GM18519 (cell line): ENCODE data around the gene POPDC2.
"Not testable (repeated sequence)": the region's sequence is repeated elsewhere in the genome, so short reads cannot be mapped to it uniquely, and the experiment has no call there.

ENCODE experiments used
- ATAC-seq: cut with Tn5 transposase; IDR thresholded peaks from one replicate; pipeline ENCODE4 v1.9.1; 2021; ENCODE audit warnings: mild to moderate bottlenecking, moderate library complexity; ENCODE audit not compliant: unreplicated experiment, low FRiP score

The POPDC2 gene, protein sequence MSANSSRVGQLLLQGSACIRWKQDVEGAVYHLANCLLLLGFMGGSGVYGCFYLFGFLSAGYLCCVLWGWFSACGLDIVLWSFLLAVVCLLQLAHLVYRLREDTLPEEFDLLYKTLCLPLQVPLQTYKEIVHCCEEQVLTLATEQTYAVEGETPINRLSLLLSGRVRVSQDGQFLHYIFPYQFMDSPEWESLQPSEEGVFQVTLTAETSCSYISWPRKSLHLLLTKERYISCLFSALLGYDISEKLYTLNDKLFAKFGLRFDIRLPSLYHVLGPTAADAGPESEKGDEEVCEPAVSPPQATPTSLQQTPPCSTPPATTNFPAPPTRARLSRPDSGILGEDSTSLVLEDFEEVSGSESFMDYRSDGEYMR

DNA sequence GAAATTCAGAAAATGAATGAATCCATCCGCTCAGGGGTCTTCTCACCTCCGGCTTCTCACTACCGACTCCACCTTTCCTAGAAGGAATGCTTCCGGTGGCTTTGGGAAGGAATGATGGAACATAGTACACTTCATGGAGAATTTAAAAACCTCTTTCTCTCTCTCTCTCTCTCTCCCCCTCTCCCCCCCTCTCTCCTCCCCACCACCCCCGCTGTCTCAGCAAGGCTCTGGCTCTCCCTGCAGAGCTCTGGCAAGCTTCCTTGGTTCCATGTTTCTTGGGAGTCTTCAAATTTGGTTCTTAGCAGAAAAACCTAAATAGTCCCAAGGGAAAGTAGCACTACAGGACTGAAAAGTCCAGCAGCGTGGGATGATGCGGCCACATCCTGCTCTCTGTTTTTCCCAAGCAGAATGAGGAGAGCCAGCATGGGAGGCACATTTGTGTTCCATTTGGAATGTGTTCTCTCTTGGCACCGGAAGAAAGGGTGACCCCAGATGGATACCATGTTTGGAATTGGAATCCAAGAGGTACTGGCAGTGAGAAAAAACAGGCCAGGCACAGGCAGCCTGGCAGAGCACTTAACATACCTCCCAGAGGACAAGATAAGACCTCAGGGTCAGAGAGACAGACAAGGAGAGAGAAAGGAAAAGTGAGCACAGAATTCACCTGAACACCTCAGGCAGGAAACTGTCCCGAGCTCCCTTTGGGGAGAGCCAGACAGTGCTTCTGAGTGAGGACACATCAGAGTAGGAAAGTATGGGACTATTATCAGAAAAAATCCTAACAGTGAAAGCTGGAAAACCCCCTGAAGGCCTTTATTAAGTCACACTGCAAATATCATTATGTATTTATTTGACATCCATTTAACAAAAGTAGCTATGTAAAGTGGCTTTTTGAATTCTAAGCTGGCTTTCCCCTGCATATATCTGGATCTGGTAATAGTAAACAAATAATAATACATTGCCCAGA lies at the start of gene POPDC2:
Gene POPDC2, minus strand, starts transcription at position 116 of the 967 bp plus-strand sequence. CDS start 166 bp downstream, outside the sequence.
- no peak for ATAC-seq

DNA sequence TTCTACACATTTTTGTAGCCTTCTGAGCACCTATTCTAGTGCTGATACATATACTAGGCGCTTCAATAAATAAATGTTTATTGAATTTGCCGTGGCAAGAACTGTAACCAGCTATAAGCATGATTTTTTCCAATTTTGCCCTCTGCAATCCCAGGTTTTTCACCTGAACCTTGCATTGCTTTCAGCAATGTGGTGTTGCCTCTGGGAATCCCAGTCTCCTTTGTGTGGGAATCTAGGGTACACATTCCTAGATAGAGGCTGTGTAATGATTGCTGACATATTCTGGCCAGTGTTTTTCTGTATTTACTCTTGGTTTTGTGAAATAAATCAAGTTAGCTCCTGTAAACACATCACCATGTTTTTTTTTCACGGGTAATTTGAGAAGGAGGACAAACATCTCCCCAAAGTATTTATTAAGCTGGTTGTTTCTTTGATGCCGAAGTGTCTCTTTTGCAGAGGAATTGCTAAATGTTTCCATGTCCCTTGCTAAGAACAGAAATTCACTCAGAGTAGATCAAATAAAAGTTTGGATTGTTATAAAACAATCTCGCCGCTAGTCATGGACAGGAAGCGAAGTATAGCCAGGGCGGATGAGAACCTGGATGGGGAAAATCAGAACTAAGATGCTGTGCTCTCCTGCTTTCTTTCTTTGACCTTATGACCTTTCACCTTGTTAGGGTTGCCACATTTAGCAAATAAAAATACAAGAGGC lies 43.6 kb upstream of the POPDC2 start:
- ATAC-seq, result no peak

DNA sequence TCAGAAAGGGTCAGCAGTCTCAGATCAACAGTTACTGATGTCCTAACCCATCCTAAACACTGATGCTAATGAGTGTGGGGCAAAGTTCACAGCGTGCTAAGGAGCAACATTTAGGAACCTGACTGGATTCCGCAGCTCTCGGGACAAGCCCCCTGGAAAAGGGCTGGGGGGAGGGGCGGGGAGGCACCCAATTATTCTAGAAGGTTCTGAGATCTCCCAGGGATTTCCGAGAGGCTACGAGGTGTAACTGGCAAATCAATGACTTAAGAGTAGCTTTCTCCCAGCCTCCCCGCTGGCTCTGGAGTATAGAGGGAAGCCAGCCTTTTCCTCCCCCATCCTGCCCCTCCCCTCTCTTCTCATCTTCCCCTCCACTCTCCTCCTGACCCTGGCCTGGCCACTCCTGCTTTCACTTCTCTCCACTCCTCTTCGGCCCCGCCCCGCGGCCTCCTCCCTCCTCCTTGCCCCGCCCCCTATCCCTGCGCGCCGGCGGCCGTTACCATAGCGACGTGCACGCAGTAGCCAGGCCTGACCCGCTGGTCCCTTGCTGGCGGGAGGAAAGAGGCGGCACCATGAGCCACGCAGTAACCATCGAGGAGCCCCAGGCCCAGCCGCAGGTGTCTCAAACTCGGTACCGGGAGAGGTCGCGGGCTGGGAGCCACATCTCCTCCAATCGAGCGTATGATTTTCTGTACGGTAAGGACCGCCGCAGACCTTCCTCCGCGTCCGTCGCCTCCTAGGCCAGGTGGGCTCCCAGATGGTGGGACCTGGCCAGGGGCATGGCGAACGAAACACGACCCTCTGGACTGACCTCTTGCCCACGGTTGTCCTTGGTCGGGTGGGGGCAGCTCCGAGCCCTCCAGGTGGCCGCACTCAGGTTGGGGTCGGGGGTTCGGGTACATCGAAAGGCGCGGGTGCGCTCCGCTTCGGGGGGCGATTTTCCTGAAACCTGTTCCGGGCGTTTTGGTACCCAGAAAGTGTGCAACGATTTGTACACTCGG lies 42.4 kb upstream of the POPDC2 start, which contains the start of gene CFAP91:
Gene CFAP91, plus strand, starts transcription at position 493 of the 998 bp plus-strand sequence. Its CDS starts 77 bp downstream, at position 570.
- peak; percentile 69 for ATAC-seq

DNA sequence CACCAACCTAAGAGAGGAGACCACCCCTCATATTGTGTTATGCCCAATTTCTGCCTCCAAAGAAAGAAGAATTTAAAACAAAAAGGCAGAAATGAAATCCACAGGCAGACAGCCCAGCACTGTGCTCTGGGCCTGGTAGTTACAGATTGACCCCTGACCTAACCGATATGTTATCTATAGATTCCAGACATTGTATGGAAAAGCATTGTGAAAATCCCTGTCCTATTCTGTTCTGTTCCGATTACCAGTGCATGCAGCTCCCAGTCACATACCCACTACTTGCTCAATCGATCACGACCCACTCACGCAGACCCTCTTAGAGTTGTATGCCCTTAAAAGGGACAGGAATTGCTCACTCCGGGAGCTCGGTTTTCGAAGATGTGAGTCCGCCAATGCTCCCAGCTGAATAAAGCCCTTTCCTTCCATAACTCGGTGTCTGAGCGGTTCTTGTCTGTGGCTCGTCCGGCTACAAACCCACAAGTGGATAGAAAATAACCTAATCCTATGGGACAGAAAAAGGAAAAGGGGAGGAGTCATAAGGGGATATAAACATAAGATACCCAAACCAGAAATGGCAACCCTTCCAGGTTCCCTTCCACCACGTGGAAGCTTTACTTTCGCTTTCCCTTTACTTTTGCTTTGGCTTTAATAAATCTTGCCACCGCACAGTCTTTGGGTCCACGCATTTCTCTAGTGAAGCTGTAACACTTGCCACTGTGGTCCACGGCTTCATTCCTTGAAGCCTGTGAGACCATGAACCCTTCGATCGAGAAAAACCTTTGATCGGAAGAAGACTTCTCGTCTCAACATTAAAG lies 40.7 kb upstream of the POPDC2 start:
- ATAC-seq, result no peak

DNA sequence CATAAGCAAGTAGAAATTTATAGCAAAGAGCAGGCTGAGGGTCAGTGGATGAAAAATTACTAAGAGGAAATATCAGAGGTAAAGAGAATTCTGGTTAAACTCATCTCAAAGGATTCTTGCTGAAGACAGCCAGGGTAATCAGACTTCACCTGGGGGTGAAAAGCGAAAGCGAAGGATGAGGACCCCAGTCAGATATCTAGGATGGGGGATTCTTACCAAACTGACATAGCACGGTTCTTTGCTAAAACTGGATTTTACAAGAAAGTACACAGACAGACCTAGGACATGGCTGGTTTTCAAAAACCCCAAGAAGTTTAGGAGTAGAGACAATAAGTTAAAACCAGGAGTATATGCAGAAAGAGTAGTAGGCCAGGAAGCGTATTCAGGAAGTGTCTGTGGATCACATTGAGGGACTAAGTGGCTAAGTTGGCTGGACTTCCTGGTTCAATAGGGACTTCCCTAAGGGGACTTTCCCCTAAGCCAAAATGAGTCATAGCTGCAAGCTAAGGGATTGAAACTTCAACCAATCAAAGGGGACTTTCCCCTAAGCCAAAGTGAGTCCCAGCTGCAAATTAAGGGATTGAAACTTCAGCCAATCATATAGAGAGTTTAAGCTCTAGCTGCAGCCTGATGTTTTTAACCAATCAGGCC lies 40.0 kb upstream of the POPDC2 start:
- no peak for ATAC-seq

DNA sequence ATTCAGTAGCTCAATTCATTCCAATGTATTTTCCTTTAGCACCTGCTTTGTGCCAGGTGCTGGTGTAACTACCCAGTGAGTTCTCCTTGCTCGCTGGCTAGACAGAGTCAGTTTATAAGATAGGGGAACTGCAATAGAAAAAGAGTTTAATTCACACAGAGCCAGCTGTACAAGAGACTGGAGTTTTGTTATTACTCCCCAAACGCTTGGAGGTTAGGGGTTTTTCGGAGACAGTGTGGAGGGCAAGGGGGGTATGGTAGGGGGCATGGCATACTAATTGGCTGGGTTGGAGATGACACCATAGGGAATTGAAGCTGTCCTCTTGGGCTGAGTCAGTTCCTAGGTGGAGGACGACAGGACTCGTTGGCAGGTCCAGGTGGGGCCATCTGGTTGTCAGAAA lies 37.0 kb upstream of the POPDC2 start:
- peak; percentile 55 for ATAC-seq

DNA sequence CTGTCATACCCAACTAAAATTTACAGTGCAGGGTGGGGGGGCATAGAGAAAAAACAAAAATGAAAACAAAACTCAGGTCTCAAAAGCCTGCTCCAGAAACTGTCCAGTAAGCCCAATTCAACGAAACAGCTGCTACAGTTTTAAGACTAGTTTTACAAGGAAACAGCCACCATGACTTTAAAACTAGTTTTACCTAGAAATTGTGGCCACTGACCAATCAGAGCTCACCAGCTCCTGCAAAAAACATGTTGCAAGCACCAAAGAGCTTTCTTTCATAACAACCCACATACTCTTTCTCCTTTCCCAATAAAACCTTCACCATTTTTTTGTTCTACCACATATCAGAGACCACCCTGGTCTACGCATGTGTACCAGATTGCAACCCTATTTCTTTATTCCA lies 35.1 kb upstream of the POPDC2 start:
- no peak for ATAC-seq

DNA sequence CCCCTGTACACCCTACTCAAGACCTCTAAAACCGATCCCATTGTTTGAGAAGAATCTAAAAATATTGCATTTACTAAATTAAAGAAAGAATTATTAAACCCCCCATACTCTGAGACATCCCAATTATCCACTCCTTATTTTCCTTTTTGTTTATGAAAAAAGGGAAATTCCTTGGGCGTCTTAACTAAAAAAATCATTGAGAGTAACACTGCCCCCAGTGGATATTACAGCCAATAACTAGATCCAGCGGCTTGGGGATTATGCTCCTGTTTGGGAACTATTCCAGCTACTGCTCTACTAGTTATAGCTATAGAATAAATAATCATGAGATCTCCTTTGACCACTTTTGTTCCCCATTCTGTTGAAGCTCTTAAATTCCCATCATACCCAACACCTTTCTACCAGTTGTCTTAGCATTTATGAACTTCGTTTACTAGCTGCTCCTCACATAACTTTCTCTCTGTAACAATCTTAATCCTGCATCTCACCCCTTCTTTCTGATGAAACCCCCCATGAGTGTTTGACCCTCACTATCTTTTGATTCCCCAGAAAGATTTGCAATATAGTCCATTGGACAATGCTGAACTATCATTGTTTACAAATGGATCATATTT lies 29.8 kb upstream of the POPDC2 start:
- no peak for ATAC-seq

DNA sequence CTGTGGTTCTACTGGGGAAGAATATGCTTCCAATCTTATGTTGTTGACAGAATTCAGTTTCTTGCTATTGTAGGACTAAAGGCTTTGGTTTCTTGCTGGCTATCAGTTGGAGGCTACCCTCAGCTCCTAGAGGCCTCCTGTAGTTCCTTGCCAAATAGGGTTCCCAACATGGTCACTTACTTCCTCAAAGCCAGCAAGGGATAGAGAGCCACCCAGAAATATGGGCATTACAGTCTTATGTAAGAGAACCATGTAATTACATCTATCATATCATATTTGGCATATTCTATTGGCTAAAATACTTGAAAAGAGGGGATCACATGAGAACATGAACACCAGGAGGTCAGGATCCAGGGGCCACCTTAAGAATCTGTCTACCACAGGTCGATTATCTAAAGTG lies 23.0 kb upstream of the POPDC2 start:
- no peak for ATAC-seq

DNA sequence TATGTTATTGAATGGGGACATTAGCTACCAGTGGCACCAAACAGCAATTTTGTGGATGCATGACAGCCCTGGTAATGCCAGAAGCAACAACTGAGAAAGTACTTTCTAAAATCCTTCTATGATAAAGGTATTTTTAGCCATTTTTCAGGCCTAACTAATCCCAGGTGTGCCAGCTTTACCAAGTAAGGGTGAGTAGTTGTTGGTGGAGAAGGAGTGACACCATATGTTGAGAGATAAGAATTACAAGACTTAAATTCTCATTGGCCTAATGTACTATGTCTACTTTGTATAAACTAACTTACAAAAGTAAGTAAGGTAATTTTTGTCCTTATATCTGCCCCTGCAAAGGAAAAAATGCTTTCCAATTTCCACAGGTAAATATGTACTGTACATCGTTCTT lies 20.9 kb upstream of the POPDC2 start:
- ATAC-seq, result peak; percentile 43

DNA sequence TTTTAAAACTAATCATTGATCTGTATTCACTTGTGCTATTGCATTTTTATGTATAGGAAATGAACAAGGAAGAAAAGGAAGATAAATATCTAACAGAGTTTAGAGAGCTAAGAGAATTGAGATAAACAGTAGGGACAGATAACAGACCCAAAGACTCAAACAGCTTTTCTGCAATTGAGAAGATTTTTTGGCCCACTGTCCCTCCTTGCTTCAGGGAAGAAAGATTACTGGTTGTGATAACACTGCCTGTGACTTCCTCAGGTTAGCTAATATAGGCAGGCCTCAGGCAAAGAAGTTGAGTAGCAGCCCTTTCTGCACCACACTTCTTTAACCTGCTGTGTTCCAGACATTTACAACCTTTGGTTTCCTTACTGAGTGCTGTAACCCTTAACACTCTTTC lies 19.5 kb upstream of the POPDC2 start:
- no peak for ATAC-seq

DNA sequence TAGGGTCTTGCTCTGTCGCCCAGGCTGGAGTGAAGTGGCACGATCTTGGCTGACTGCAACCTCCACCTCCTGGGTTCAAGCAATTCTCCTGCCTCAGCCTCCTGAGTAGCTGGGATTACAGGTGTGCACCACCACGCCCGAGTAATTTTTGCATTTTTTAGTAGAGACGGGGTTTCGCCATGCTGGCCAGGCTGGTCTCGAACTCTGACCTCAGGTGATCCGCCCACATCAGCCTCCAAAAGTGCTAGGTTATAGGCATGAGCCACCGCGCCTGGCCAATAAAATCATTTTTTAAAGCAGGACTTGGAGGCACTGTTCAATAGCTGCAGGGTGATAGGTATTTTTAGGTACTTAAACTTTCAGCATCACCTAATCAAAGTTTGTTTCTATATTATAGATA lies 17.8 kb upstream of the POPDC2 start:
- not testable (repeated sequence) for ATAC-seq

DNA sequence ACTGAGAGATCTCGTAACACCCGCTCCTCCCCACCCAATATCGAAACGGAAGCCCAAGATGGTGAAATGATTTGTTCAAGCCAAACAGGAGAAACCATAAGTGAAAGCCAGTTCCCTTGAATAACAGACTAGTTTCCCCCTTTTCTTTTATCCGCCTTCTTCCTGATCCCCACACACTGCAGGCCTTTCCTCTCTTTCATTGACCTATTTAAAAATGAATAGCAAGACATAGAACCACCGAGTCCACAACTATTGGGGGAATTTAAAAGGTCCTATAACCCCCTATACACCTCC lies 17.2 kb upstream of the POPDC2 start:
- ATAC-seq, result no peak

DNA sequence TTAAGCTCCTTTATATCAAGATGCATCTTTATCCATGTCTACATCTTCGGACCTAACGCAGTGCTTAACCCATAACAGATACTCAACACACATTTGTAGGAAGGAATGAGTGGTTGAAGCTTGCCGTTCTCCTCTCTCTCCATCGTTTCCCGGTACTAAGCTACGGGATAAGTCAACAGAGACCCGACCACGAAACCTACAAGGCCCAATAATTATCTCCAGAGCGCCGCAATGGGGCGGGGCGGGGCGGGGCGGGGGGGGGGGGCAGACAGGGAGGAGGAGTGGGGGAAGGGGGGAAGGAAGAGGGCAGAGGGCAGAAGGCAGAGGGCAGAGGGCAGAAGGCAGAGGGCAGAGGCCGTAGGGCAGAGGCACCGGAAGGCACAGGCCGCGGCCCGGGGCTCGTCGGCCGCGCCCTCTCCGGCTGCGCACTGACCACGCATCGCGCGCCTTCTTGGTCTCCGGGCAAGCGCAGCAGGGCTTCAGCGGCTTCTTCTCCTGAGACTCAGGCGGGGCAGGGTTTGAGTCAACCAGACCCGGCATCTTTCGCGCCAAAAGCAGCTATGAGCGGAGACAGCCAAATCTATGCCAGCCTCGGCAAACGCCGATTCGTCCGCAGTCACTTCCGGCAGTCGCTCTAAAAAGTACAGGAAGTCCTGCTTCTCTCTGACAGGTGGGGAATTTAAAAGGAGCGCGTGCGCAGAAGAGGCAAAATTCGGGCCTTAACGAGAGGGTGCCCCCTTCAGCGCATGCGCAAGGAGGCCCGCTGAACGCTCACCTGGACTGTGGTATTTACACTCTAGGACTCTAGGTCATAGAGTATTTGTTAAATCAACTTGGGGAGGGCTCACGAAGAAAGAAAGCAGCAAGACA lies 16.6 kb upstream of the POPDC2 start, which contains the start of gene COX17:
Gene COX17, minus strand, starts transcription at position 636 of the 870 bp plus-strand sequence. Its CDS starts 96 bp downstream, at position 540.
- peak; percentile 79 for ATAC-seq

DNA sequence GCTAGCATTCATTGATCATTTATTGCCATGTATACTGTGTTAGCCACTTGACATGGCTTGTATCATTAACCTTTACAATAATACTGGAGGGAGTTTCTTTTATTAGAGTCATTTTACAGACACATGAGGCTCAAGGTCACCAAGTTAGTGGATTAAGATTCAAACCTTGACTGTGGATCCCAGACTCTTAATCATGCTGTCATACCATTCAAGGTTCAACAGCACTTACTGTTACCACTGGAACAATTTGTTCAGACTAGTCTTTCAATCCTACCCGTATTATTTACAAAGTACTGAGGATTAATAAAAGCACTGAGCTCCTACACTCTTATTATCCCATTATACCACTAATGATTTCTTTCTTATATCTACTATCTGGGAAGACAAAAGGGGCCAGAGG lies 15.6 kb upstream of the POPDC2 start:
- no peak for ATAC-seq

DNA sequence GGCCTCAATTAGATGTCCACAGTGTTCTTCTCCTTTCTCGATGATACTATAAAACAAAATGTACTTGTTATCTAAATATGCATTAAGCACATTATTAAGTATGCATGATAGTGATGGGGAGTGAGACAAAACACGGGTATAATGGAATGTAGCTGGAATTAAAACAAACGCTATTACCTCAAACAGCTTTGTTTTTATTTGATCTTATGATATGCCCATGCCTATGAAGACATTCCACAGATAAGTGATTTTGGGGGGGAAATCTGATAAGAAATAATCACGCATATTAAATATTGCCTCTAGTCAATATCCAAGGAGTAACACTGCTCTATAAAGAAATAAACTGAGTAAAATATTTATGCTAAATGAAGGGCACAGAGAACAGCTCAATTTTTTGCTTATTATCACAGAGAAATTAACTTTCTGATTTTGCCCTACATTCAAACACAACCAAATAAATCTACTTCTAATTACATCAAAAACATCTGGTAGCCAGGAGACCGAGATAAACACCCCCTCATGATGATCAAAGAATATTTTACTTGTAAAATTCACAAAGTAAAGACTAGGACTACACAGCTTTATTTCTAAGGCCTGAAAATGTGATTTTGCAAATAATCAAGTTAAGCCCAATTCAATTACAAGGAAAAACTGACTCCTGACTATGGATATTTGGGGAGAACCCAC lies 14.9 kb upstream of the POPDC2 start:
- no peak for ATAC-seq
